Measurements from ENCODE around the gene GPR156.

The GPR156 gene

GRCh38 chr3:120125992-120126391 lies 159.0 kb downstream of the GPR156 start:
- H3K9me2 ChIP-seq (replicated peaks; ENCODE audit: insufficient read depth, low read length): no peaks in the 10 kb centered on the region
- H3K4me3 ChIP-seq (ENCODE audit: insufficient read depth, low read length, poor library complexity, severe bottlenecking): no peak overlapping the region
- no peak overlapping the region for H3K27ac ChIP-seq (ENCODE audit: low read depth, low read length)
- no peak overlapping the region for H2AFZ ChIP-seq (ENCODE audit: low read depth, low read length, severe bottlenecking)
- H3K27me3 ChIP-seq (ENCODE audit: low read length): no peaks in the 10 kb centered on the region
- H3F3A ChIP-seq (ENCODE audit: insufficient read depth): no peaks in the 10 kb centered on the region
- H3K79me2 ChIP-seq (ENCODE audit: insufficient read depth, low read length): no peaks in the 10 kb centered on the region
- H3K4me2 ChIP-seq (ENCODE audit: low read depth, low read length, poor library complexity, severe bottlenecking): no peak overlapping the region
- no peak overlapping the region for H3K9ac ChIP-seq (ENCODE audit: low read length)
- H4K20me1 ChIP-seq (ENCODE audit: low read depth, low read length): no peaks in the 10 kb centered on the region
- no peaks in the 10 kb centered on the region for H3K9me3 ChIP-seq (ENCODE audit: insufficient read depth, low read length)
- TF ChIP-seq EZH2phosphoT487 (conservative IDR thresholded peaks at IDR 0.05; ENCODE audit: low read length) (no peak), CTCF (IDR thresholded peaks at IDR 0.05; ENCODE audit: insufficient read depth, low read length, poor library complexity, severe bottlenecking) (no peak)
- no peaks in the 10 kb centered on the region for H3K36me3 ChIP-seq (ENCODE audit: low read length)

- Histone ChIP-seq H3K4me2 (ENCODE audit: low read depth, low read length, poor library complexity, severe bottlenecking) (no peak overlapping the region), H3K27me3 (ENCODE audit: low read length) (no peaks in the 10 kb centered on the region), H3K9me2 (replicated peaks; ENCODE audit: insufficient read depth, low read length) (no peaks in the 10 kb centered on the region), H3K36me3 (ENCODE audit: low read length) (no peaks in the 10 kb centered on the region), H2AFZ (ENCODE audit: low read depth, low read length, severe bottlenecking) (no peak overlapping the region), H3F3A (ENCODE audit: insufficient read depth) (no peaks in the 10 kb centered on the region), H3K9me3 (ENCODE audit: insufficient read depth, low read length) (no peaks in the 10 kb centered on the region), H3K4me3 (ENCODE audit: insufficient read depth, low read length, poor library complexity, severe bottlenecking) (no peak overlapping the region), H3K27ac (ENCODE audit: low read depth, low read length) (no peak overlapping the region), H3K79me2 (ENCODE audit: insufficient read depth, low read length) (no peaks in the 10 kb centered on the region), H4K20me1 (ENCODE audit: low read depth, low read length) (no peaks in the 10 kb centered on the region), H3K9ac (ENCODE audit: low read length) (no peak overlapping the region)
- no peak for TF ChIP-seq CTCF (IDR thresholded peaks at IDR 0.05; ENCODE audit: insufficient read depth, low read length, poor library complexity, severe bottlenecking)
- no peak for TF ChIP-seq EZH2phosphoT487 (conservative IDR thresholded peaks at IDR 0.05; ENCODE audit: low read length)
Observed at GRCh38 chr3:120119846-120120510, 165.0 kb downstream of the GPR156 start.
